WERI-Rb-1 (cell line): ENCODE results near the gene PET117.
A peak's percentile ranks its signal among the peaks of the same experiment; 100 is the strongest.
"Not testable (repeated sequence)": the region's sequence is repeated elsewhere in the genome, so short reads cannot be mapped to it uniquely, and the experiment has no call there.

Experiments used
- DNase-seq: peaks from one replicate; pipeline ENCODE4 v3.0.0-alpha.2; 2020
- H3K27ac ChIP-seq: fragments of 250-450 bp; sonication (Bioruptor Pico); 2 replicates; pipeline ENCODE4 v1.5.1; 2020; ENCODE audit warnings: mild to moderate bottlenecking, moderate library complexity
- H3K27me3 ChIP-seq: fragments of 250-450 bp; sonication (Bioruptor Pico); 2 replicates; pipeline ENCODE4 v1.5.1; 2021; ENCODE audit warnings: mild to moderate bottlenecking, low read depth, moderate library complexity; ENCODE audit not compliant: insufficient read depth, severe bottlenecking
- H3K36me3 ChIP-seq: fragments of 250-450 bp; sonication (Bioruptor Pico); 2 replicates; pipeline ENCODE4 v1.5.1; 2020; ENCODE audit warnings: mild to moderate bottlenecking, moderate library complexity
- H3K4me3 ChIP-seq: 2 replicates; pipeline ENCODE4 v1.5.1; 2011; ENCODE audit warnings: low read depth, mild to moderate bottlenecking, control low read depth, low read length
- H3K9me3 ChIP-seq: fragments of 250-450 bp; sonication (Bioruptor Pico); 2 replicates; pipeline ENCODE4 v1.5.1; 2021; ENCODE audit warnings: mild to moderate bottlenecking, moderate library complexity; ENCODE audit not compliant: severe bottlenecking
- CTCF ChIP-seq: IDR thresholded peaks from 2 replicates; pipeline ENCODE4 v1.5.1; 2011; ENCODE audit warnings: low read depth, mild to moderate bottlenecking, control low read depth, inconsistent platforms, low read length

Gene PET117

GRCh38 chr20:18166950-18167349, 29.3 kb downstream of the PET117 start:
- no peak for DNase-seq
- Histone ChIP-seq H3K36me3 (peaks cover 32% of the 10 kb centered on the region), H3K4me3 (no peak overlapping the region), H3K27me3 (no peaks in the 10 kb centered on the region), H3K9me3 (no peaks in the 10 kb centered on the region), H3K27ac (no peak overlapping the region)
- no peak for TF ChIP-seq CTCF

- peaks cover 18% of the 10 kb centered on the region for H3K36me3 ChIP-seq
- TF ChIP-seq CTCF: no peak
Observed at GRCh38 chr20:18172379-18172778, 34.7 kb downstream of the PET117 start.

GRCh38 chr20:18174906-18175683, 37.4 kb downstream of the PET117 start:
- TF ChIP-seq CTCF: no peak
- no peak overlapping the region for H3K27ac ChIP-seq
- H3K27me3 ChIP-seq: no peaks in the 10 kb centered on the region
- H3K36me3 ChIP-seq: peaks cover 23% of the 10 kb centered on the region
- DNase-seq: no peak
- H3K9me3 ChIP-seq: no peaks in the 10 kb centered on the region
- no peak overlapping the region for H3K4me3 ChIP-seq

More at GRCh38 chr20:18172379-18172778, 34.7 kb downstream of the PET117 start:
- Histone ChIP-seq H3K27ac (no peak overlapping the region), H3K4me3 (no peak overlapping the region), H3K9me3 (no peaks in the 10 kb centered on the region), H3K27me3 (no peaks in the 10 kb centered on the region)
- no peak for DNase-seq

GRCh38 chr20:18176318-18176785, 38.7 kb downstream of the PET117 start:
- Histone ChIP-seq H3K27me3 (no peaks in the 10 kb centered on the region), H3K9me3 (peaks cover 2% of the 10 kb centered on the region), H3K36me3 (peaks cover 21% of the 10 kb centered on the region), H3K27ac (no peak overlapping the region), H3K4me3 (no peak overlapping the region)
- DNase-seq: peak; percentile 31
- TF ChIP-seq CTCF: no peak

- not testable (repeated sequence) for H3K9me3 ChIP-seq, H3K4me3 ChIP-seq, DNase-seq, H3K27me3 ChIP-seq, H3K27ac ChIP-seq
- H3K36me3 ChIP-seq: peaks cover 44% of the 10 kb centered on the region
Observed at GRCh38 chr20:18180366-18180765, 42.7 kb downstream of the PET117 start.

GRCh38 chr20:18180815-18181214, 43.2 kb downstream of the PET117 start:
- Histone ChIP-seq H3K27me3 (no peaks in the 10 kb centered on the region), H3K9me3 (peaks cover 2% of the 10 kb centered on the region), H3K27ac (no peak overlapping the region), H3K36me3 (peaks cover 42% of the 10 kb centered on the region), H3K4me3 (no peak overlapping the region)
- DNase-seq: no peak
- TF ChIP-seq CTCF: no peak
